ENCODE data around the gene FRMD4A.

The FRMD4A gene

DNA sequence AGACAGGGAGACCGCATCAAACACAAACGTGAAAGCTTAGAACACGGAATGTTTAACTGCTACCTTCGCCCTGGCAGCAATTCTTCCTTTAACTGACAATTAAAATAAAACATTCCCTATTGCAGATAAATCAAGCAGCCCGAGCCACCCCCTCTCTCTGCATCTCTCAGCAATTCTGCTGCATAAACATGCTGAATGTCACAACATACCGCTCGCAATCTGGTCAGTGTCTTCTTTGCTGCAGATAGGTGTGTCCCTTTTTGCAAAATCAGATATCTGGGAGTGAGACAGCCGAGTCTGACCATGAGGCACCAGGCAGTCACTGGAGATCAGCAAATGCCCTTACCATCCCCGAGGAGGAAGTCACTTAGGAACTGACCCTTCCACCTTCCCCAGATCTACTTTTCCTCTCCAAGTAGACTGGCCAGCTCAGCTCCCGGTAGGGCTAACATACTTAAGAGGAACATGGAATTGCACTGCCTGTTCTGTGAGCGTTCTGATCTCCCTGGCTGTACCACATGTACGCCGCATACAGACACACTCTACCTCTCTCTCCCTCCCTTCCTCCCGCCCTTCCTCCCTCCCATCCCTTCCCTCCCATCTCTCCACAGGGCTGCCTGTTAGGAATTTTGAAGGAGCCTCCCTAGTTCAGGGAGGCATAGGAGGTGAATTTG is at the start of gene FRMD4A:
Gene FRMD4A, minus strand, starts transcription at position 537 of the 674 bp plus-strand sequence.
- no peak for DNase-seq (ENCODE audit: insufficient read length, low spot score)
- no peak for FAIRE-seq

DNA sequence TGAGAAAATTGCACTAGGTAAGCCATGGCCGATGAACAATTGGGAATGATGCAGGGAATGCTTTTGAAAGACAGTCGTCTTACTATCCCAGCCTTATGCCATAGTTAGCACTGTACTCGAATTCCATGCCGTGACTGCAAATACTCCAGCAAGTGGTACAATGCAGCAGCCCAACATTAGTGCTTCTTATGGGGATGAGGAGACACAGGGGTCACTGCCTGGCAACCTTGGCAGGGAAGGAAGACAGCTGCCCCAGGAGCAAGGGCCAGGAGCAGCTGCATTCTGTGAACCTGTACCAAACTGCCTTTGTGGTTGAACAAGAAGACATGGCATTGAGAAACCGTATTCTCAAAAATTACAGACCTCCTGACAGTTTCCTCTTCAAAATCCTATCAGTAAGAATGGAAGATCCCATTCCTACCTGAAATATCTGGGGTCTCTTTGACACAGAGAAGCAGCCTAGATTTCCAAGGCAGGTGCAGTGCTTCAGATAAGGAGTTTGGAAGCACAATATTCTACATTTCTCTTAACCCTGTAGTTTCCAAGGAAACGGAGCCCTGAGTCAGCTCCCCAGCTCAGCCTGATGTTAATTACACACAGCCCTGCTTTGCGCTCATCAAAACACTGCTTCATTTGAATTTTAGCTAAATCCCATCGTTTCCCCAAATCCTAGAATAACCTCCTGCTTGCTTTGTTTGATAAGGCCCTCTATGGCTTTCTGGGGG is 49.0 kb upstream of the FRMD4A start:
- no peak for FAIRE-seq
- DNase-seq (ENCODE audit: insufficient read length, low spot score) = no peak

DNA sequence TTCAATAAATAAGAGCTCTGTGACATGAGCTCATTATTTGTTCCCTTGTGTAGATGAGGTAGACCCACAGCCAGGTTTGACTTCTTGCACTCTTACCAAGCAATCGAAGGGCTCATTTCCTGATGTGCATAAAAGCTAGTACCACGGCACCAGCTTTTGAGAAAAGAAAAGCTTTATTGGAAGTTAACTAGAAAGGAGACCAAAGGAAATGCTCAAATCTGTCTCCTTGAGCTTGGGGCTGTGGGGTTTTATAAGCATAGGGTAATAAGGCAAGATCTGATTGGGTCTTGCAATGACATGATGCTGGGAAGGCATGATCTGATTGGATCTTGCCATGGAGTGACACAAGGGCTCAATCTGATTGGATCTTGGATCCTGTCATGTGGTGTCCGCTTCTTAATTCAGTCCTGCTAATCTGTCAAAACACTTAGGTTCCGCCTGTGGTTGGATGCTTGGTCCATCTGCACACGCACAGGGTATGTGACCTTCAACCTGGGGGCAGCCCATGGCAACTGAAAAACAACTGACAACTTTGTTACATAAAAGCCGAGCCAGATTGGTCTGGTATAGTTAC is 47.8 kb upstream of the FRMD4A start:
- DNase-seq (ENCODE audit: insufficient read length, low spot score) (no peak), FAIRE-seq (no peak)

DNA sequence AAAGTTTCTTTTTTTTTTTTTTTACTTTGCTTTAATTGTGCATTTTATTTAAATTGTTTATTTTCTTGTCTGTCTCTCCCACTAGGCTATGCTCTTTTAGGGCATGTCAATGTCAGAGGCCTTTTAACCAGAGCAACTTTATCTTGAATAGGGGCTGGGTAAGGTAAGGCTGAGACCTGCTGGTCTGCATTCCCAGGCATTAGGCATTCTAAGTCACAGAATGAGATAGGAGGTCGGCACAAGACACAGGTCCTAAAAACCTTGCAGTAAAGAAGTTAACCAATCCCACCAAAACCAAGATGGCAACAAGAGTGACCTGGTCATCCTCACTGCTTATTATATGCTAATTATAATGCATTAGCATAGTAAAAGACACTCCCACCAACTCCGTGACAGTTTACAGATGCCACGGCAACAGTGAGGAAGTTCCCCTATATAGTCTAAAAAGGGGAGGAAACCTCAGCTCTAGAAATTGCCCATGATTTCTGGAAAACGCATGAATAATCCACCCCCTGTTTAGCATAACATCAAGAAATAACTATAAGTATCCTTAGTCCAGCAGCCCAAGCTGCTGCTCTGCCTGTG is 47.0 kb upstream of the FRMD4A start:
- no peak for FAIRE-seq

DNA sequence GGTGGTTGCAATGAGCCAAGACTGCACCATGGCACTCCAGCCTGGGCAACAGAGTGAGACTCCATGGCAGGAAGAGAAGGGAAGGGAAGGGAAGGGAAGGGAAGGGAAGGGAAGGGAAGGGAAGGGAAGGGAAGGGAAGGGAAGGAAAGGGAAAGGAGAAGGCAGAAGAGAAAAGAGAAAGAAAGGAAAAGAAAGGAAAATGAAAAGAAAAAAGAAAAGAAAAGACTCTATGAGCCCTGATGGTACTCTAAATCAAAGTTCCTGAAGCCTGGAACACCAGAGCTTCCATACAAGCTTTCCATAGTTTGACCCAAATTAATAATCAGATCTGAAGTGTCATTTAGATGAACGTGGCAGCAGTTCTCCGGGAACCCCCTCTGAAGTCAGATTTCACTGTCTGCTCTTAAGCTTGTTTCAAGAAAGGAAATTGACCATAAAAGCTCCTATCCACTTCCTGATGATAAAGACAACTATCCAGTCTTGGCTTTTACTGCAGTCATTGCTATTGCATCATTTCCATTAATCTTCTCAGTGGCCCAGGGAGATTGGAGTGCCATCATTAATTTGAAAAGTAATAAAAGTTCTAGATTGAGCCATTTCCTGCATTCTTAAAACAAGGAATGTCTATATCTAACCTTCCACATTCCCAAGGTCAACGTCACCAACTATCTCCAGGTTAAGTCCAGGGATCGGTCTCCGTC is 44.2 kb upstream of the FRMD4A start:
- FAIRE-seq = no peak
- DNase-seq (ENCODE audit: insufficient read length, low spot score) = no peak

More for the DNA sequence above, 47.0 kb upstream of the FRMD4A start:
- DNase-seq (ENCODE audit: insufficient read length, low spot score) = no peak

DNA sequence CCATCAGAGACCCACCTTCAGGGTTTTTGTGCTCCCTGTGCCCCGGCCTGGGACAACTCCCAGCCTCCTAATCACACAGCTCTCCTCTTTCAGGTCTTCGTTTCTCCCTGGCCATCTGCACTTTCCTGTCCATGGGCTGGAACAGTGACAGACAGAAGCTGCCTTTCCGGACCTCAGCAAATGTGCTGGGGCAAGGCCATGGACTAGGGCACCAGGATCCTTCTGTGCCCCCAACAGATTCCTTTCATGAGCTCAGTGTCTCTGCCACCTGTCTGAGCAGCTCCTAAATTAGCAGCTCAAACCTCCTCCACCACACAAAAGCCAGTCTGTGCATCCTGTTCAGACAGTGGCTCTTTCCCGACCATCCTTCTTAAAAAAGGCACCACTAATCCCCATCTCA is 41.9 kb upstream of the FRMD4A start:
- DNase-seq (ENCODE audit: insufficient read length, low spot score) (no peak), FAIRE-seq (no peak)

DNA sequence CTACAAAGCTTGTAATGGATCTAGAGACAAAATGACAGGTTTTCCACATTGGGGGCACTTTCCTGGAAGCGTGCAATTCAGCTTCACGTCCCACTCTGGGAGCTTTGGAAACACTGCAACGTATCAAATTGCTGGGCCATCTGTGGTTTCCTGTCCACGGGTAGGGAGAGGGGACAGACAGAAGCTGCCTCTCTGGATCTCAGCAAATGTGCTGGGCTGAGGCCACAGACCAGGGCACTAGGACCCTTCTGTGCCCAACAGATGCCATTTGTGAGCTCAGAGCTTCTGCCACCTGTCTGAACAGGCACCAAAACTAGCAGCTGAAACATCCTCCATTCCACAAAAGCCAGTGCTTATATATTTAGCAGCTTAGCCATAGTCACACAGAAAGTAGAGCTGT is 40.9 kb upstream of the FRMD4A start:
- FAIRE-seq = no peak
- DNase-seq (ENCODE audit: insufficient read length, low spot score) = no peak

DNA sequence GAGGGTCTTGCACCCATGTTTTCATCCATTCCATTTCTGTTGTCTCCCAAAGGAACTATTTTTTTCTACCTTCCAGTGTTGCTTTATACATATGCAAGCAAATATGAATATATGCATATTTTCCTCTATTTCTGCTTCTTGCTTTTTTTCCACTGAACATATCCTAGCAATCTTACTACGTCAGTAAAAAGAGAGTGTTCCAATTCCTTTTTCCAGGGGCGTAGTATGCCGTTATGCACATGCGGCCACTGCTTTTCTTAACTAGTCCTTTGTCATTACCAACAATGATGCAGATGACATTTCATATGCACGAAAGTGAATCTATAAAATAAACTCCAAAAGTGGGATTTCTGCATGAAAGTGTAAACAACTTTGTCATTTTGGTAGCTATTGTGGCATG is 40.2 kb upstream of the FRMD4A start:
- no peak for FAIRE-seq
- DNase-seq (ENCODE audit: insufficient read length, low spot score) = no peak

DNA sequence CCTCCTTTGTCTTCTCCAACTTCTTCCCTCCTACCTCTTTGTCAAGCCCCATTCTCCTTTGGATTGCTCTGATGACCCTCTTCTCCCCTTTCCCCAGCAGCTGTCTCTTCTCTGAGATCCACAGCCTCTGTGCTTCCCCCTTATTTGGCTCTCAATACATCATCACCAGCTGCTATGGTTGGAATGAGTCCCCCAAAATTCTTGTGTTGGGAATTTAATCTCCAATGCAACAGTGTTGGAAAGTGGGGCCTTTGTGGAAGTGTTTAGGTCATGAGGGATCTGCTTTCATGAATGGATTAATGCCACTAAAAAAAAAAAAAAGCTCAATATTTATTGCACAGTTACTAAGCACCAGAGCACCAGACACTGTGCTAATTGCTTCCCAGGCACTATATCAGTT is 39.2 kb upstream of the FRMD4A start:
- DNase-seq (ENCODE audit: insufficient read length, low spot score) (no peak), FAIRE-seq (no peak)

DNA sequence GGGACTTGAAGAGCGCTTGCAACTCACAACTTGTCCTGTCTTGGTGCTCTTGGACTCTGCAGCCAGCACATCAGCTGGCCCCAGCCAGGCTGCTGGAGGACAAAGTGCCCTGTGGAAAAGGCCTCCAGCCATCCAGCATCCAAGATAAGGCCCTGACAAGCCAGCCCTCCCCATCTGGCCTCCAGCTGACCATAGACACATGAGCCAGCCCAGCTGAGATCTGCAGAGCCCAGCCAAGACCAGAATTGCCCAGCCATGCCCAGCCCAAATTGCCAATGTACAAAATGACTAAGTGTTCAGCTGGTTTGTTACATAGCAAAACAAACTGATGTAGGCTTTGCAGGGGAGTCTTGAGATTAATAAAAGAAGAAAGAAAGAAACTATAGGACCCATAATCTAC is 36.0 kb upstream of the FRMD4A start:
- no peak for DNase-seq (ENCODE audit: insufficient read length, low spot score)

DNA sequence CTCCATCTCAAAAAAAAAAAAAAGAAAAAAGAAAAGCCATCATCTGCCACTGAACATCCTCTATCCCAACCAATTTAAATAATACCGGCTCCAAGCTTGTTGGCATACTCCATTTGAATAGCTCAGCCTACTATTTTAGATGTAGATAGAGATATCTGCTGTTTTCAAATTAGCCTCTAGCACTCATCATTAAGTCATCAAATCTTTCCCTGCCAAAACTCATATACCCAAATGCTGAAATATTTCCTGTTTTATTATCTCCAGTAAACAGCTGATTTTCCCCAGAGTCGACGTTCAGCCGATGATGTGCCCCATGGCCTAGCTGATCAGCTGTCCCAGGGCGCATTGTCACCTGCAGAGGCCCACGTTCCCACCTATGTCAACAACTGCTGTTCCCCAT is 34.5 kb upstream of the FRMD4A start:
- FAIRE-seq (no peak), DNase-seq (ENCODE audit: insufficient read length, low spot score) (no peak)

More for the DNA sequence above, 36.0 kb upstream of the FRMD4A start:
- no peak for FAIRE-seq

DNA sequence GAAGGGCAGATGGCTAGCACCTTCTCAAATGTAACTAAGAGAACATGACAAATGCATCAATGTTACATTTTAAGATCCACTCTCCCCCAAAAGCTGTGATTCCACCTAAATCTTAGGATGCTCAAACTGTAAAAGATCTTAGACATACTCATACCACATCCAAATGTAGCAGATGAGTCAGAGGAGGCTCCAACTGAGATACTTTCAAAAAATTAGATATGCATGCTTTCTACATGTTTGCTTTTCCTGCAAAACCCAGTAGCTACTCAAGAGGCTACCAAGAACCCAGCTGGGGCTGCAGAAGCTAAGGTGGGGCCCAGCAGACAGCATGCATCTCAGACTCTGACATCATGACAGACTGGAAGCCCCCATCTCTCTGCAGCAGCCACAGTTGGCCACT is 31.4 kb upstream of the FRMD4A start:
- no peak for DNase-seq (ENCODE audit: insufficient read length, low spot score)
- FAIRE-seq = no peak

DNA sequence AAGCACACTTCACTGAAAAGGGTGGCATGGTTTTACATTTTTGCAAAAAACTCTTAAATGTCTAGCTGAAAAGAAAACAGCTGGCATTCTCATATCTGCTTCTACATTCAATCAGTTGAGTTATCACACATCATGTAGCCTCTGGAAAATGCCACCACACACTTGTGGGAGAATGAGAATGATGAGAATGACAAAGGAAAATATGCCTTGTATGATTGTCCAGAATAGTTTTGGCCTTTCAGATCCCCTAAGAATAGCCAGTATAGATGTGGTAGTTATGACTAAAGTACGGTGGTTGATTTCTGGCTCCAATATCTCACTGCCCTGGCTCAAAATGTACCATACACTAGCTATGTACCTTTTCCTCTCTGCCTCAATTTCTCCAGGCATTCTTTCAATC is 30.2 kb upstream of the FRMD4A start:
- no peak for FAIRE-seq
- DNase-seq (ENCODE audit: insufficient read length, low spot score) = no peak

DNA sequence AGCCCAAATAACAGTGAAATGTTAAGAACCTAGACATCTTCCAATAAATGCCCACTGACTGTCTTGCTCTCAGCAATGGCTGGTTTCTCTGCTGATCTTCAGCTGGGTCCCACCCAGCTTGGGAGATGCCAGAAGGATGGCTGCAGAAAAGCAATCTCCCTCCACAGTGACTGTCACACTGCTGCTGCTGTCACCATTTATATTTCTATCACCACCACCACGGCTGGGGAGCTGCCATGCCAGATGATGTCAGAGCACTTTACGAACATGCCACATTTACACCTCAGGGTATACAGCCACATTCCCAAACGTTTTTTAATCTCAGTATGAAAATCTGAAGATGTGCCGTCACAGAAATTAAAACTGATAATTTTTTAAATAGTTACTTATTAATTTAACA is 29.8 kb upstream of the FRMD4A start:
- no peak for DNase-seq (ENCODE audit: insufficient read length, low spot score)
- FAIRE-seq = no peak

DNA sequence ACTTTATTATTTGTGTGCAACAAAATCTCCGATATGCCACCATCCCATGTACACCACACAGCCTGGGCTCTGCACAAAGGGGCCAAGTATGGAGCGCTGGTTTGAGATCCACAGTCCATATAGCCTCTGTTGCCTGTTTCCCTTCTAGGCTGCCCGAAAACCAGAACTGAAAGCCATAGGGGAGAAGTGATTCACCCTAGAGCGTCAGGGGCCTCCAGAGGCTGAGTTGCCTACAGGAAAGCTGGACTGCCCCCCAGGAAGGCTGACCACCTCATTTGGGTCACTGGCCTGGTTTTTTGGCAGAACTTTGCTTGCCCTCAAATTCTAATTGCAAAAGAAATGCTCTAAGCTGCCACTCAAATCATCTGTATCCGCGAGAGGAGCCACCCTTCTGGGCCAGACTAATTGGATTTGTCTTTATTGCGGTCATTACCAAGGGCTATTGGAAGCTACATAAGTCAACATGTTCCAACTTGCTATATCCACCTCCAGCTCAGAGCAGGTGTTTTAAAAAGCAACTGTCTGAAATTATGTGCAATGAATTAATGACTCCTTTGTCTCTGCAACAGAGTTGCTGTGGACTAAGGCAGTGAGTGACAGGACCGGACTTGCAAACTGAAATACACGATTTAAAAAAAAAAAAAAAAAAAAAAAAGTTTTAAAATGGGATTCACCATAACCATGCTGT is 28.3 kb upstream of the FRMD4A start:
- DNase-seq (ENCODE audit: insufficient read length, low spot score) (no peak), FAIRE-seq (no peak)

DNA sequence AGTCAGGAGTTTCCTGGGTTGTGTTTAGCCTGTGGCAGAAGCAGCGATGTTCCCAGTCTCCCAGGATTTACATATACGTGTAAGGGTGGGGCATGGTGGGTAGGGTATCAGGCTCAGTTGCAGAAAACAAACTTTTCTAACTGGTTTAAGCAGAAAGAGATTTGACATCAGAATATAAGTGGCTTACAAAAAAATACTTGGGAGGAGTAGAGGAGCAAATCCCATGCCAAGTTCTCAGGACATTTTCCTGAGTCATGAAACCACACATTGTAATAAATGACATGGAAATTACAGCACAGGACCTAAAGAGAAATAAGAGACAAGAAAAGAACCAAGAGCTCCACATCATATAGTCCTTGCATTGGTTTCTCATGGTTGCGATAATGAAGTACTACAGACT is 26.2 kb upstream of the FRMD4A start:
- DNase-seq (ENCODE audit: insufficient read length, low spot score) = no peak
- no peak for FAIRE-seq

DNA sequence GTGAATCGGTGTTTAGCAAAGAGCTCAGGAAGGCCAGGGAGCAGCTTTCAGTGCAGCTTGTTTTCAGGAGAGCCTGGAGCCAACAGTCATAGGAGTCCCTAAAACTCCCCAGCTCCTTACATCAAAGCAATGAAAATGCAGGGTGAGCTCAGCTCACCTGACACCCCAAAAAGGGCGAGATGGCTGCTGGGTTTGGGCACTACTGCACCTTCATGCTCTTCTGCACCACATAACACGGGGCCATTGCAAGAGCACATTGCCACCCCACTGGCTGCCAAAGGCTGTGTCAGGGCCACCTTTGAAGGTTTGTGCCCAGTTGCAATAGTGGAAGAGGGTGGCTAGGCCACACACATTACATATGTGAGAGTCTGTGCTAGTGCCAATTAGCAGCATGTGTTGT is 25.0 kb upstream of the FRMD4A start:
- DNase-seq (ENCODE audit: insufficient read length, low spot score) (no peak), FAIRE-seq (no peak)

DNA sequence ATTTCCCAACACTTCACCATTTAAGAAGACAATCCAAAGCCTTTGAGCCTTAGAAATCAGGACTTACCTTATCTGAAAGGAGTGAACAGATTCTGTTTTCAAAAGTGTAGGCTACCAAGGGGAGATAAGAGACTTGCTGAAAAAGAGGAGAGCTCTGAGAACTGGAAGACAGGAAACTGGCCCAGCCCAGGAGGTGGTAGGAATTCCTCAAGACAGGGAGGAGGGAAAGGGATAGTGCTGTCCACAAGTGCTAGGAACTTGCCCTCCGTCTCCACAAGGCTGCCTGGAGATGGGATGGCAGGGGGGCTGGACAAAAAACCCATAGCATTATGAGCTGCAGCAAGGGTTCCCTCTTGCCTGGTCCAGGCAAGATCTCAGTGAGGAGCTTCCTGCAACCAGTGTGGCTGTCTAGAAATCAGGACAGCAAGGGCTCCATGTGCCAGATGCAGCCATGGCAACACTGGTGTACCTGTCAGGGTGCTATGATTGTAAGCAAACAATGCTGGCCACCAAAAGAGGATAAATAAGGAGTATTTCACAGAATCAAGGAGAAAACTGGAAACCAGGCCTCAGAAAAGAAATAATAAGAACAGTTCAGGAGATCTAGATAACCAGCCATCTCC is 22.7 kb upstream of the FRMD4A start:
- DNase-seq (ENCODE audit: insufficient read length, low spot score) (no peak), FAIRE-seq (no peak)

DNA sequence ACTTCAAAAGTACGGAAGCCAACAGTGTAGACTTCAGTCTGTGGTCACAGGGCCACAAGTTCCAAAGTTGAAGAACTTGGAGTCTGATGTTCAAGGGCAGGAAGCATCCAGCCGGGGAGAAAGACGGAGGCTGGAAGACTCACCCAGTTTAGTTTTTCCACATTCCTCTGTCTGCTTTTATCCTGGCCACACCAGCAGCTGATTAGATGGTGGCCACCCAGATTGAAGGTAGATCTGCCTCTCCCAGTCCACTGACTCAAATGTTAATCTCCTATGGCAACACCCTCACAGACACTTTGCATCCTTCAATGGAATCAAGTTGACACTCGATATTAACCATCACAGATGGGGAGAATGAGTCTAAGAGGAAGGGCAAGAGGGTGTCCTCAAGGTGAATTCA is 19.3 kb upstream of the FRMD4A start:
- FAIRE-seq = no peak

DNA sequence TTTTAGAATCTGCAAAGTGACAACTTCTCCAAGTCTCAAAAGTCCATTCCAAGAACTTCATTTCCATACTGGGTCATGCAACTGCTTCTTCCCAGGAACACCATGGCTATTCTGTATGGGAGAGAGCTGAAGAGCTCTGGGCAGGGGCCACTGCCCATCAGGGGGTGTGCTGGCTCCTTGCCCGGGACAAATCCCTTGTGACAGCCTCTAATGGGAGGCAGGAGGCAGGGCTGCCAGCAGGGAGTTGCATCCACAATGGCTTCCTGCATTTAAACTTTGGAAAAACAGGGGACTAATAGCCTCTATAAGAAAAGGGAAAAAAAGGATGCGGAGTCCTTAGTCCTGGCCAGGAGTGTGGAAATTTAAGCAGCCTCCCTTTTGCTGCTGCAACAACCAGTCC is 18.4 kb upstream of the FRMD4A start:
- DNase-seq (ENCODE audit: insufficient read length, low spot score) (no peak), FAIRE-seq (no peak)

More for the DNA sequence above, 19.3 kb upstream of the FRMD4A start:
- DNase-seq (ENCODE audit: insufficient read length, low spot score) = no peak
